ENCODE data around the gene PRR36.

Gene PRR36

DNA sequence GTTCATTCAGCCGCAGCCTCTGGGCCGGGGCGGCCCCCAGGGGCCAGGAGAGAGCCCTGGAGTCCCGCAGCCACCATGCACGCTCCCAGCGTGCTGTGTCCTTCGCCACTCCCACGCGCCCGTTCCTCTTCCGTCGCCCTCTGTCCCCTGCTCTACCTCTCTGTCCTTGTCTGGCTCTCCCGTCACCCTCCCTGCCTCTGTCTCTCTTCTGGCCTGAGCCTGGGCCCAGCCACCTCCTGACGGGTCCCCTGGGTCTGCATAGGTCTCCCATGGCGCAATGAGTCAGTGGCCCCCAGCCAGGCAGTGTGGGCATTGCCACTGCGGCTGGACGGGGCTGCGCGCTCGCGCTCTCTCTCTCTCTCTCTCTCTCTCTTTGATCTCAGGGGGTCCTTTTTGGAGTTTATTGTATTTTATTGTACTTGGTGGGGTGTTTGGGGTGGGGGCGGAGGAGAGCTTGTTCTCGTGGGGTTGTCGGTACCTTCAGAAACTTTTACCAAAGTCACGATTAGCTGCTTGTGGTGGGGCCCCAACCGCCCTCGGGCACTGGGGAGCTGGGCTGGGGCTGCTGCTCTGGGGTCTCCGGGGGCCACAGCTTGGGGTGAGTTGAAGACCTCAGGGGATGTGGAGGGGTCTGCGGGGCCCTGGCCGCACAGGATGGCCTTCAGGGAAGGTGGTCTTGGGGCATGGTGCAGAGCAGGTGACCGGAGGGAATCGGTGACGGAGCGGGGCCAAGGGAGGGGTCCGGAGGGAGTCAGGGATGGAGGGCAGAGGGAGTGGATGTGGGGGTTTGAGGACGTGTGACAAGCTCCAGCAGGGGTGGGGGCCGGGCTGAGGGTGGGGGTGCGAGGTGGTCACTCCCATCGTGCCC, 38.7 kb upstream of the PRR36 start:
- no peak for DNase-seq

DNA sequence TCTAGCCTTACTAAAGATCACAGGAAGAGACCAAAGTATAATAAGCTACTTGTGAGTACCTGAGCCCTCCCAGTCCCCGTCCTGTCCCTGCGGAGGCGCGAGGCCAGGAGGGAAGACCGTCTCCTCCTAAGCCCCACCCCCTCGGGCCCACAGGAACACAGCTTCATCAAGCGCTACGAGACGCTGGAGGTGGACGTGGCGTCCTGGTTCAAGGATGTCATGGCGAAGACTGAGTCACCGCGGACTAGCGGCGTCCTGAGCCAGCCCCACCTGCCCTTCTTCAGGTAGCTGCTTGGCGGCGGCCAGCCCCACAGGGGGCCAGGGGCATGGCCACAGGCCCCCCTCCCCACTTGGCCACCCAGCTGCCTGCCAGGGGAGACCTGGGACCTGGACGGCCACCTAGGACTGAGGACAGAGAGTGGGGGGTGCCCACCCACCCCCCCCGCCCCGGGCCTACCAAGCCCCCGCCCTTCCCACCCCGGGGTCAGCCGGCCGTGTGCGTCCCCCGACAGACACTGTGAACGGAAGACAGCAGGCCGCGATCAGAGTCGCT, 38.0 kb upstream of the PRR36 start:
- no peak for DNase-seq

DNA sequence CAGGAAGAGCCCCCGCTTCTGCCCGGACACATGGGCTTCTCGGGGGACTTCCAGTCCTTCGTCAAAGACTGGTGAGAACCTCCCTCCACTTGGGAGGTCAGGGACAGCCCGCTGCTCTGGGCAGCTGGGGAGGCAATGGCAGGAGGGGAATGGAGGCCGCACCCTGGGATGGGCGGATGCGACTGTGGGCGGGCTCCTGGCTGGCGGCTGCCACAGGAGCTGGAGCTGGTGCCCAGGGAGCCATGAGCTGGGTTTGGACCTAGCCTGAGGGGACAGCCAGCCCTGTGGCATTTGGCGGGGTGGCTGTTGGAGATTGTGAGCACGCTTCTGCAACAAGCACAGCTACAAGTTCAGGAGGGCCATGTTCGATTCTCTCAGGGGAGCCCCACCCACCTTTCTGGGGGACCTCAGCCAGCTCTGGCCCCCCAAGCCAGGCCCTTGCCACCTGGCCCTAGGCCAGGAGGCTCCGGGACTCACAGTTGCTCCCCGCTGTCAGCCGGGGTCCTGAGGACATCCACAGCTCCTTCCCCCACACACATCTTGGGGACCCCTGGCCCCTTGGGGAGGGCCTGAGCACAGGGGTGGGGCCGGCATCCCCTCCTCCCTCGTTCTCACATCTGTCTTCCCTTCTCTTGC, 37.4 kb upstream of the PRR36 start:
- no peak for DNase-seq

- no peak for DNase-seq
Observed at GRCh38 chr19:7910321-7911161, 36.4 kb upstream of the PRR36 start.

DNA sequence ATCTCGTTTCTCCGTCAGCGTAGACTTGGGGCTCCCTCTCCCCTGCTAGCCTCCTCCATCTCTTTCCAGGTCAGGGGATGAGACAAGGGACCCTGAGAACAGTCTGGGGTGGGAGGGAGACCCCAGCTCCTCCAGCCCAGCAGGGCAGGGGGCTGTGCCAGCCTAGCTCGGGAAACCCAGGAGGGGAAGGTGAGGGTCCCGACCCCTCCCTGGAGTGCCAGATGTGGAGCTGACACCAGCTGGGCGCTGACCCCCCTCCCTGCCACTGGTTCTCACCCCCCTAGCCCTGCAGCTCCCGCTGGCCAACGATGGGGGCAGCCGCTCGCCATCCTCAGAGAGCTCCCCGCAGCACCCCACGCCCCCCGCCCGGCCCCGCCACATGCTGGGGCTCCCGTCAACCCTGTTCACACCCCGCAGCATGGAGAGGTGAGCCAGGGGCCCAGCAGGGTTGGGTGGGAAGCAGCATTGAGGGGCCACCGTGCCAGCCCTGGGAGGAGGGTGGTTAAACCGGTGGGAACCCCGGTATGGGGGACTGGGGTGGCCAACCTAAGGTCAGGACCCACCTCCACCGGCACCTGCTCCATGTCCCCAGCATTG, 35.4 kb upstream of the PRR36 start:
- no peak for DNase-seq

DNA sequence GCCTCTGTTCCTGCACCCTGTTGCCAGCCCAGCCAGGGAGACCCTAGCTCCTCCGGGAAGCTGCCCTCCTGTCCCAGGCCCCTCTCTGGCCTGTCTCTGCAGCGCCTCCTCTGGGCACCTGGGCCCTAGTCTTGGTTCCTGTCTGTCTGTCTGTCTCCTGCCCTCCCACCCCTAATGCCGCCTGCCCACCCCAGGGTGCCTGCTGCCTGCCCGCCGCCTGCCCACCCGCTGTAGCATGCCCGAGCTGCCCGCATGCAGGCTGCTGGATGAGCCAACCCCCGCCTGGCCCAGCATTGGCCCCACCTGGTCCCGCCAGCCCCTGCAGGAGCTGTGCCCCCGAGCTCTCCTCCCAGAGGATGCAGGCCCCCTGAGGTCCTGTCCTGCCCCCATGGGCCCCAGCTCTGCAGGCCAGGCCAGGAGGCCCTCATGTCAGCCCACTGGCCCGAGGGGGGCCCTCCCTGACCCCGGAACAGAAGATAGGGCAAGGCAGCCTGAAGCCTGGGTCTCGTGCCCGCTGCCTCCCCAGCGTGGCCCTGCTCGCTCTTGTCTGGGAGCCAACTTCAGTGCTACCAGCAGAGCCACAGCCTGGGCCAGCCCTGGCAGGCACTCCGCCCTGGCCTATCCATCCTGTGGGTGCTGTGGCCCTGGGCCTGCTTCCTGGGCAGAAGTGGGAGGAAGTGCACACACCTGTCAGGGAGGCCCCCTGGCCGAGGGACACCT, 34.7 kb upstream of the PRR36 start:
- no peak for DNase-seq

DNA sequence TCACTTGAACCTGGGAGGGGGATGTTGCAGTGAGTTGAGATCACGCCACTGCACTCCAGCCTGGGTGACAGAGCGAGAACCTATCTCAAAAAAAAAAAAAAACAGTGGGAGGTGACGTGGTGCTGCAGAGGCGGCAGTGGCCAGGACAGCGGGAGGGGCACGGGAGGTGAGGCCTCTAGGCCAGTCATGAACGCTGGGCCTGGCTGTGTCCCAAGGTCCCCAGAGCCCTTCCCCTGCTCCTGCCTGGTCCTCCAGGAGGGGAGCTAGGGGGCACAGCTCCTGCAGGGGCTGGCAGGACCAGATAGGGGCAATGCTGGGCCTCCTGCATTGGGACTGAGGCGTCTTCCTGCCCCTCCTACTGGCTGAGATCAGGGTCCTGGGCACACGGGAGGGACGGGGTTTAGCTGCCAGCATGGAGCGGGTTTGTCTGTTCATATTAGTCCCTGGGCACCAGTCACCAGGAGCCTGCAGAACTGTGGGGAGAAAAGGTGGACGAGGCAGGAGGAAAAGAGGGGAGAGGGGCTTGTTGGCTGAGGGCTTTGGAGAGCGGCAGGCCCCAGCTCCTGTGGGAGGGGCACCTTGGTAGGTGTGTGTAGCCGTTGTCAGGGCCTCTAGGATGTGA, 34.0 kb upstream of the PRR36 start:
- DNase-seq, result no peak

DNA sequence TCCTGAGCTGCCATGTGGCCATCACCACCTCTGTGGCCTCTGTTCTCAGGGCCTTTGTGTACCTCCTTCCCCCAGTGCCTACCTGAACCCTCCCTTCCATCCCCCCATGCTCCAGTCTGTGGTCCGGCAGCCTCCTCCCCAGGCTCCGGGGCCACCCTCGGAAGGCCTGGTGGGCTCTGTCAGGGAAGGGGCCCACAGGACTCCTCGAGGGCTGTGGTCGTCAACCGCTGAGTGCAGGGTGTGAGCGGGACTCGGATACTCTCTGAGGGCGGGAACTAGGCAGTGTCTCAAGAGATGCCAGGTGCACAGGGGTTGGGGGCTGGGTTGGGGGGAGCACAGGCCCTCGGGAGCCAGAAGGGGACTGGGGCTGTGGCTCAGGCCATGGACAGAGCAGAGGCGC, 33.4 kb upstream of the PRR36 start:
- no peak for DNase-seq

DNA sequence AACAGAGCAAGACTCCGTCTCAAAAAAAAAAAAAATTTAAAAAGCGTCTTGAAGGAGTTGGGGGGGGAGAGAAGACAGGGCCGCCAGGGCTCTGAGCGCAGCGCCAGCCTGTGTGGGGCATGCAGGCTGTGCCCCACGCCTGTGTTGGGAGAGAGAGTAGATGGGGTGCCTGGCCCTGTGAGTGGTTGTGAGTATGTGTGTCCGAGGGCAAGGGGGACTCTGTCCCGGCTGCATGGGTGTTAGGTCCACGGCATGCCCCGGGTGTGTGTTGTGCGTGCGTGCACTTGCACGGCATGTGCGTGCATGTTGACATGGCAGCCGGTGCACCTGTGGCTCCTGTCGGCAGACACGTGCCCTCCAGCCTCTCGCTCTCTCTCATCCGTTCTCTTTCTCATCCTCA, 32.9 kb upstream of the PRR36 start:
- no peak for DNase-seq

GRCh38 chr19:7905859-7906258, 31.7 kb upstream of the PRR36 start:
- no peak for DNase-seq

DNA sequence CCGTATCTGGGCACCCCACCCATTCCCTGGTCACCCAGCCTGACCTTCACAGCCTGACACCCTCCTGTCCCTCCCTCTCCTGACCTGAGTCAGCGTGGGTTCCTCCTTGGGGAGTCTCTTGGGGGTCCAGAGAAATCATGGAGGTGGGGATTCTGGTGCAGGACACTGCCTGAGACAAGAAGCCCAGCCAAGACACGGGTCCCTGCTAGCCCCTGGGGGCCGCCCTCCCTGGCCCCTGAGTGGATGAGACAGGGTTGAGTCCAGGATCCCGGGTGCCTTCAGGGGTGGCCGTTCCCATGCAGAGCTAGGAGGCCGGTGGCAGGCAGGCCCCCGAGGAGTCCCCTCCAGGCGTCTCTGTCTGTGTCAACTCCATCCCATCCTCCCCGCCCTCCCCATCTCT, 31.1 kb upstream of the PRR36 start:
- DNase-seq, result no peak

GRCh38 chr19:7904074-7905020, 30.2 kb upstream of the PRR36 start:
- no peak for DNase-seq

DNA sequence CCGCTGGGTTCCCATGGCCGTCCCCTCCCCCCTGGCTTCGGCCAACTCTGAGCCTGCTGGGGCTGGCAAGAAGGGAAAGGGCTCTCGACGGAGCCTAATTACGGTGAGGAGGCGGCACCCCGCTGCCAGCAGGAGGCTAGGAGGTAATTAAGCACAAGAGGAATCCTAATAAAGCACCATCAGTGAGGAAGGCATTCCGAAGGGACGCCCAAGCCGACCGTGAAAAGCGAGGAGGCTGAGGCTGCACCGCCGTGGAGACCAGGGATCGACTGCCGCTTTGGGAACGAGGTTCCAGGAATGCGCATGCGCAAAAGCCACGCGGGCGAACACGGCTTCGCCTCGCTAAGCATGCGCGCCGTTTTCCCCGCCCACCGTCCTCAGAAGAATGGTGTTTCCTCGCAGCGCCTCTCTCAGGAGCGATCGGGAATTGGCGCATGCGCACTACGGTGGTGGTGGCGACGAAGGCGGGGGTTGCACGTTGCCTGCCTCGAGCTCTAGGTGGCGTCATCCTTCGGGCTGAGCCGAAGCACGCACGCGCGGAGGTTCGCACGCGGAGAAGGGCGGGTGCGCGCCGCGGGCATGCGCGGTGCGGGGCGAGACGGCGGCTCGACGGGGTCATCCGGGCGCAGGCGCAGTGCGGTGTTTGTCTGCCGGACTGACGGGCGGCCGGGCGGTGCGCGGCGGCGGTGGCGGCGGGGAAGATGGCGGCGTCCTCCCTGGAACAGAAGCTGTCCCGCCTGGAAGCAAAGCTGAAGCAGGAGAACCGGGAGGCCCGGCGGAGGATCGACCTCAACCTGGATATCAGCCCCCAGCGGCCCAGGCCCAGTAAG, 29.3 kb upstream of the PRR36 start, which contains the start of gene MAP2K7:
MAP2K7 (plus strand) TSS at position 634 of the 830 bp plus-strand sequence; CDS start at position 702, 68 bp downstream.
- DNase-seq, result peak; percentile 98 to 100

DNA sequence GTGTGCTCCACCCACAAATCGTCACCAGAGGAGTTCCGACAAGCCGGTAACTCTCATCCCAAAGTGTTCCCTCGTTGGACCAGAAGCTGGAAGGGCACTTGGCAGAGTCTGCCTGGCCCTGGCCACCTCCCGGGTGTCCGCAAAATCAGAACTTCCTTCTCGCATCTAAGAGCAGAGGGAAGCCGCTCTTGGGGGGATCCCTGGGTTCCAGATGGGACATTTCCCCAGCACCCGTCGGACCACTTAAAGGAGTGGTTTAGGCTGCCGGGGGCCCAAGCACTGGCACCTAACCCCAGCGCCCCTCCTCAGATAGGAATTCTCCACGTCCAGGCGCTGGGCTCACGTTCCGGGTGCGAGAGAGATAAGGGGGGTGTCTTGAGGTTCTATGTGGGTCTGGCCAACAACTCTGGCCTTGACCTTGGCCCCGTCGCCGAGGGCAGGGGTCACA, 28.6 kb upstream of the PRR36 start:
- DNase-seq, result no peak

DNA sequence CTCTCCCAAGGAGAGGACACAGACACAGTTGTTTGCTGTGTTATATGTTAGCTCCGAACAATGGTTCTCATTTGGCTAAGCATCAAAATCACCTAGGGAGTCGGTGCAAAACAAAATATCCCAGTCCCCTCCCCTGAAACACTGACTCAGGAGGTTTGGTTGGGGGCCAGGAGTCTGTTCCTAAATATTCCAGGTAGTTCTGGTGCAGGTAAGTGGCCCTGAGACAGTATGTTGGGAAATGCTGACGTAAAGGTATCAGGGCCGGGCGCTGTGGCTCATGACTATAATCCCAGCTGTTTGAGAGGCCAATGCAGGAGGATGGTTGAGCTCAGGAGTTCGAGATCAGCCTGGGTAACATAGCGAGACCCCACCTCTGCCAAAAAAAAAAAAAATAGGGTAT, 27.1 kb upstream of the PRR36 start:
- DNase-seq, result no peak

DNA sequence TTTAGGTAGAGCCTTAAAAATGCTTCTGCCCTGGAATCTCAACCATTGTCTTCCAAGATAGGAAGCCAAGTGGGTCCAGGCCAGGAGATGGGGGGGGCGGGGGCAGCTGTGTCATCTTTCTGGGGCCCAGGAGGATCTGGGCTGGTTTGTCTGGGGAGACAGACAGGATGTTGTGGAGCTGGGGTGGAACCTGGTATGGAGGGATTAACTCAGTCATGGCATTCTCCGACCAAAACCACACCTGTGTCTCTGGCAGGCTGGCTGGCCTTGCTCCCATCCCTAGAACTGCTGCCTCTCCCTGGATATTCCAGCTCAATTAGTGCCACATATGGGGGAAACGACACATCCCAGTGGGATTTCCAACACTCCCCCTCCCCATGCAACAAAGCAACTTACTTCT, 26.7 kb upstream of the PRR36 start:
- no peak for DNase-seq

DNA sequence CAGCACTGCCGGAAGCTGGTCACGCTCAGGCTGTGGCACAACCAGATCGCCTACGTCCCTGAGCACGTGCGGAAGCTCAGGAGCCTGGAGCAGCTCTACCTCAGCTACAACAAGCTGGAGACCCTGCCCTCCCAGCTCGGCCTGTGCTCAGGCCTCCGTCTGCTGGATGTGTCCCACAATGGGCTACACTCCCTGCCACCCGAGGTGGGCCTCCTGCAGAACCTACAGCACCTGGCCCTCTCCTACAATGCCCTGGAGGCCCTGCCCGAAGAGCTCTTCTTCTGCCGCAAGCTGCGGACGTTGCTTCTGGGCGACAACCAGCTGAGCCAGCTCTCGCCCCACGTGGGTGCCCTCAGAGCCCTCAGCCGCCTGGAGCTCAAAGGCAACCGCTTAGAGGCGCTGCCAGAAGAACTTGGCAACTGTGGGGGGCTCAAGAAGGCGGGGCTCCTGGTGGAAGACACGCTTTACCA, 26.2 kb upstream of the PRR36 start:
- DNase-seq, result no peak

DNA sequence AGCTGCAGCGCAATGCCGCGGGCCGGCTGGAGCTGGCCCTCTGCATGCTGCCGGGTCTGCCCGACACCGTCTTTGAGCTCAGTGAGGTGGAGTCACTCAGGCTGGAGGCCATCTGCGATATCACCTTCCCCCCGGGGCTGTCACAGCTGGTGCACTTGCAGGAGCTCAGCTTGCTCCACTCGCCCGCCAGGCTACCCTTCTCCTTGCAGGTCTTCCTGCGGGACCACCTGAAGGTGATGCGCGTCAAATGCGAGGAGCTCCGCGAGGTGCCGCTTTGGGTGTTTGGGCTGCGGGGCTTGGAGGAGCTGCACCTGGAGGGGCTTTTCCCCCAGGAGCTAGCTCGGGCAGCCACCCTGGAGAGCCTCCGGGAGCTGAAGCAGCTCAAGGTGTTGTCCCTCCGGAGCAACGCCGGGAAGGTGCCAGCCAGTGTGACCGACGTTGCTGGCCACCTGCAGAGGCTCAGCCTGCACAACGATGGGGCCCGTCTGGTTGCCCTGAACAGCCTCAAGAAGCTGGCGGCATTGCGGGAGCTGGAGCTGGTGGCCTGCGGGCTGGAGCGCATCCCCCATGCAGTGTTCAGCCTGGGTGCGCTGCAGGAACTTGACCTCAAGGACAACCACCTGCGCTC, 25.7 kb upstream of the PRR36 start:
- no peak for DNase-seq

DNA sequence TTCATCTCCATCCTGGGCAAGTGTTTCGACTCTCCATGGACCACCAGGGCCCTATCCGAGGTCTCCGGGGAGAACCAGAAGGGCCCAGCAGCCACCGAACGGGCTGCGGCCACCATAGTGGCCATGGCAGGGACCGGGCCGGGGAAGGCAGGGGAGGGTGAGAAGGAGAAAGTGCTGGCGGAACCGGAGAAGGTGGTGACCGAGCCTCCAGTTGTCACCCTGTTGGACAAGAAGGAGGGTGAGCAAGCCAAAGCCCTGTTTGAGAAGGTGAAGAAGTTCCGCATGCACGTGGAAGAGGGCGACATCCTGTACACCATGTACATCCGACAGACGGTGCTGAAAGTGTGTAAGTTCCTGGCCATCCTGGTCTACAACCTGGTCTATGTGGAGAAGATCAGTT, 24.8 kb upstream of the PRR36 start:
- DNase-seq, result no peak
